Left lung (tissue), 10 donors: ENCODE measurements around the gene DCAF8. TPM values are rescaled to one million over a fixed set of nuclear protein-coding genes. Genes with fewer than 3 reads are reported as not detected.

ENCODE experiments used
- ATAC-seq: fragments of 200-7000 bp; cut with Tn5 transposase; one replicate; pipeline ENCODE4 v1.9.1; 2020; ENCODE audit warnings: moderate library complexity
- DNase-seq, 4 donors: peaks; one replicate each; pipeline ENCODE4 v3.0.0-alpha.2; 2013 to 2020
- H3K27ac ChIP-seq, 2 donors: fragments of 200-600 bp; sonication (generic) in 1 of 2; one replicate each; pipeline versions ENCODE4 v1.5.0 to v1.8.0; 2020 to 2021
- H3K27me3 ChIP-seq, 2 donors: fragments of 200-600 bp; sonication (generic) in 1 of 2; one replicate each; pipeline versions ENCODE4 v1.5.0 to v1.8.0; 2020 to 2021
- H3K36me3 ChIP-seq, 2 donors: fragments of 200-600 bp; sonication (generic) in 1 of 2; one replicate each; pipeline versions ENCODE4 v1.5.0 to v1.8.0; 2020 to 2021
- H3K4me1 ChIP-seq, 2 donors: fragments of 200-600 bp; one replicate each; pipeline ENCODE4 v1.8.0; 2021
- H3K4me3 ChIP-seq, 2 donors: fragments of 200-600 bp; sonication (generic) in 1 of 2; one replicate each; pipeline versions ENCODE4 v1.5.0 to v1.8.0; 2020 to 2021; ENCODE audit warnings: mild to moderate bottlenecking in 1 of 2
- H3K9me3 ChIP-seq, 2 donors: fragments of 200-600 bp; sonication (generic) in 1 of 2; one replicate each; pipeline versions ENCODE4 v1.5.0 to v1.8.0; 2020 to 2021
- CTCF ChIP-seq, 2 donors: fragments of 200-600 bp; sonication (generic) in 1 of 2; IDR thresholded peaks; one replicate each; pipeline versions ENCODE4 v1.5.0 to v1.8.0; 2021; ENCODE audit warnings: antibody characterized with exemption in 2 of 2
- intact Hi-C, 2 donors: fragments of 100-400 bp; cut with DNase I; formaldehyde crosslinking; loops; one replicate each; pipeline versions ENCODE4 v1.11.2 to v1.14.2; 2022
- polyA plus RNA-seq, 6 donors: library from polyadenylated mRNA; unstranded; fragments of 120-200 nt; gene quantifications; one replicate each; pipeline ENCODE4 v1.2.1, GENCODE V29; 2013; ENCODE audit not compliant: insufficient read length in 6 of 6
- total RNA-seq, 2 donors: library from RNA; stranded (reverse); fragmentation: NEBNext Ultra II Directional; extraction: Animal tissue kit (Norgen Biotek cat#: 25700); gene quantifications; one replicate each; pipeline ENCODE4 v1.2.1, GENCODE V29; 2021
- donor health status: DM: no; HTN: yes; CAD: no.
- donor health status: DM: no; HTN: no; CAD: no.

The DCAF8 gene
- total and polyA plus RNA-seq, 8 donors = 93.9 to 235 (median 200) TPM

DNA sequence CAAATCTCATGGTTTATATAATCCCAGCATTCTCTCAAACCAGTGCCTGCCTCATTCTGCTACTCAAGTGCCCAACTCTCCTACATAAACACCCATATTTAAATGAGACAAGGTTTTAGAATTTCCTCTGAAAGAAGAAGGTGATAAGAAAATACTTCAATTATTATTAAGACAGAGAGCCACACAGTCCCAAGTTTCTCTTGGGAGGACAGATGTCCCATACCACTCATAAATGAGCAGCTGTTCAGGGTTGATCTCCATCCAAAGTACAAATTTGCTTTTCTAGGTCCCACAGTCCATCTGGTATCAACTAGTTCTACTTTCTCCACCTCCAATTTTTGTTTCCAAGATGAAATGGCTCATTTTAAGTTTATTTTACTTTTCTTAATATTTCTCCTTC, 11.3 kb downstream of the DCAF8 start:
- Histone ChIP-seq H3K9me3 (no peaks in the 10 kb centered on the region), H3K27me3 (no peaks in the 10 kb centered on the region), H3K36me3 (peaks cover 0 to 21% of the 10 kb centered on the region in 2 donors), H3K27ac (no peak overlapping the region), H3K4me3 (no peak overlapping the region), H3K4me1 (peaks cover 0 to 2% of the 10 kb centered on the region in 2 donors)
- no peak for DNase-seq
- TF ChIP-seq CTCF (IDR thresholded peaks at IDR 0.05) = no peak
- intact Hi-C loops = loop anchor here in 1 of 2 donors (2.0 kb wide), 1 partner anchor 150 kb away; no protein-coding TSS in a partner anchor
- no peak for ATAC-seq

DNA sequence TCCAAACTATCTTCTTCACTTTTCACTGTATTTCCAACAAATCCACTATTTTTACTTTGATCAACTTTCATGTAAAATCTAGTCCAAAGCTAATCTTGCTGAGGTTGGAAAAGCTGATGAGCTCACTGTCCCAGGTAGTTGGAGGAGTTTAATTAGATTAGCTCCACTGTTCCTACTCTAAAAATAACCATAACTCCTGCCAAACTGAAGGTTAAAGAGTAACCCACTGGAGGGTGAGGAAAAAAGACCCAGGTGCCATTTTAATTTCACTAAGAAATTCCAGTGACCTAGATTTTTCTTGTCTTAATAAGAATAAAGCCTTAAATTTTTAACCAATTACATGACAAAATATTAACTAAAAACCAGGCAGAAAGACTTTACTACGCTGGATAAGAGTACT, 15.3 kb downstream of the DCAF8 start:
- intact Hi-C loops = loop anchor here in 1 of 2 donors (10.0 kb wide), 1 partner anchor 52 kb away; the partner anchor contains the start of gene CASQ1
- DNase-seq = no peak
- no peak for TF ChIP-seq CTCF (IDR thresholded peaks at IDR 0.05)

GRCh38 chr1:160245434-160245833, 16.9 kb downstream of the DCAF8 start:
- no peak overlapping the region for H3K27ac ChIP-seq
- DNase-seq (no peak), ATAC-seq (no peak)
- H3K9me3 ChIP-seq = no peaks in the 10 kb centered on the region
- TF ChIP-seq CTCF (IDR thresholded peaks at IDR 0.05) = no peak
- H3K36me3 ChIP-seq = peaks cover 0 to 40% of the 10 kb centered on the region in 2 donors
- H3K4me1 ChIP-seq = peaks cover 0 to 5% of the 10 kb centered on the region in 2 donors
- H3K27me3 ChIP-seq = no peaks in the 10 kb centered on the region
- H3K4me3 ChIP-seq = no peak overlapping the region
- intact Hi-C loops = loop anchor here in 1 of 2 donors (10.0 kb wide), 1 partner anchor 51 kb away; the partner anchor contains the start of gene CASQ1

More for the DNA sequence above, 15.3 kb downstream of the DCAF8 start:
- peak; percentile 29 for ATAC-seq
- no peaks in the 10 kb centered on the region for H3K9me3 ChIP-seq
- no peaks in the 10 kb centered on the region for H3K27me3 ChIP-seq
- H3K27ac ChIP-seq = no peak overlapping the region
- peaks cover 0 to 5% of the 10 kb centered on the region in 2 donors for H3K4me1 ChIP-seq
- H3K4me3 ChIP-seq = no peak overlapping the region
- peaks cover 0 to 28% of the 10 kb centered on the region in 2 donors for H3K36me3 ChIP-seq

DNA sequence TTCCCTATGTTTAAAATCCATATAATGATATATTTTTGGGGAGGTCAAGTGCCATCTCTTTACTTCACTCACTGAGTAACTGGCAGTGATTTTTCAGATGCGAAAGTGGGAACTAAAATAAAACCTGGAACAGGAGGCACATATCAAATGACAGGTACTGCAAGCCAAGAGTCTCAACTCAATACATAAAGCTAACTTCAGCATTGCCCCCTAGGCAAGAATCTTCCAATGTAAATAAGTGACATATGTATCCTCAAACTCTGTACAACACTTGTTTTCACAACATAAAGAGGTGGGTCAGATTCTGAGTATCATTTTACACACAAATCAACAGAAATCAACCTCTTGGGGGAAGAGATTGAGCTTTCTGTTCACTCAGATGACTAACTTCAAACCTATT, 18.1 kb downstream of the DCAF8 start:
- peaks cover 0 to 5% of the 10 kb centered on the region in 2 donors for H3K4me1 ChIP-seq
- H3K9me3 ChIP-seq = no peaks in the 10 kb centered on the region
- H3K27ac ChIP-seq = no peak overlapping the region
- H3K36me3 ChIP-seq = peaks cover 0 to 52% of the 10 kb centered on the region in 2 donors
- no peak overlapping the region for H3K4me3 ChIP-seq
- ATAC-seq = no peak
- H3K27me3 ChIP-seq = no peaks in the 10 kb centered on the region
- TF ChIP-seq CTCF (IDR thresholded peaks at IDR 0.05) = no peak
- intact Hi-C loops = loop anchor here in 1 of 2 donors (10.0 kb wide), 1 partner anchor 49 kb away; the partner anchor contains the start of gene CASQ1
- DNase-seq = no peak

- no peak for TF ChIP-seq CTCF (IDR thresholded peaks at IDR 0.05)
- no peaks in the 10 kb centered on the region for H3K27me3 ChIP-seq
- H3K9me3 ChIP-seq = no peaks in the 10 kb centered on the region
- no peak overlapping the region for H3K4me3 ChIP-seq
- H3K36me3 ChIP-seq = peaks cover 1 to 57% of the 10 kb centered on the region in 2 donors
- no peak overlapping the region for H3K27ac ChIP-seq
- DNase-seq (no peak), ATAC-seq (no peak)
- peaks cover 0 to 5% of the 10 kb centered on the region in 2 donors for H3K4me1 ChIP-seq
- intact Hi-C loops = loop anchor here in 1 of 2 donors (10.0 kb wide), 1 partner anchor 49 kb away; the partner anchor contains the start of gene CASQ1
Measured at GRCh38 chr1:160243767-160244166, 18.6 kb downstream of the DCAF8 start.
